ENCODE measurements around the gene DDX51.
"Not testable (repeated sequence)": the region's sequence is repeated elsewhere in the genome, so short reads cannot be mapped to it uniquely, and the experiment has no call there.

DDX51 gene

DNA sequence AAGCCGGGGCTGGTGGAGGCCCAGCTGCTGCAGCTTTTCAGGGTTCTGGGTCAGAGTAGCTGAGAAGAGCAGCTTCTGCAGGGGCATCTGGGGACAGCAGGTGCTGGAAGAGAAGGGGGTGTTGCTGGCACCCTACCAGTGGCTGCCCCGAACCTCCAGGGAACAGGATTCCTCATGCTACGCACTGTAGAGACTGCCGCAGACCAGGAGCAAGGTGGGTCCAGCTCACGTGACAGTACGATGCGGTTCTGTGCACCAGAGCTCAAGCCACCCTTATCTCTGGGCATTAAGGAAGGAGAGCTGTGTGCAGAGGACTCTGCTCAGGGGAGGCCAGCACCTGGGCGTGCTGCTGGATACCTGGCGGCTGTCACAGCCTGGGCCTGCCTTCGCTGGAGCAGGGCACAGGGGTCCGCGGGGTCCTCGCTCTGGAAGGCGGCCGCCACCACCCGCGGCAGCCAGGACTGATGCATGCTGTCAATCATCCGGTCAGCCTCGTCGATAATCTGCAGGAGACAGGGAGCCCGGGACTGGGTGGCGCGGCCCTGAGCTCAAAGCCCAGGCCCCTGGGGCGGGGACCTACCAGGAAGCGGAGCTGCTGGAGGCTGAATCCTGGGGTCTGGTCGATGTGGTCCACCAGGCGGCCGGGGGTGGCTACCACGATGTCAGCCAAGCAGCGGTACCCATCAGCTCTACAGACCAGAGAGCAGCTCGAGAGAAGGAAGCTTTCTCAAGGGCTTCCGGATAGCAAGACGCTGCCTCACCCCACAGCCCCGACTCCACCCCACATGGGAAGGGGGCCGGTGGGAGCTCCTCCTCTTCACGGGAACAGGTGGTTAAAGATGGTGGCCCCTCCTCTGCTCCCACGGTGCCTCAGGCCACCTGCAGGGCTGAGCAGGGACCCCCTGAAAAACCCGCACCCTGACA is 2.9 kb downstream of the DDX51 start:
- DNase-seq (ENCODE audit: low spot score): no peak

GRCh38 chr12:132140501-132140900 is 3.6 kb downstream of the DDX51 start:
- no peak for DNase-seq (ENCODE audit: low spot score)

GRCh38 chr12:132139912-132140311 is 4.2 kb downstream of the DDX51 start:
- DNase-seq (ENCODE audit: low spot score): no peak

DNA sequence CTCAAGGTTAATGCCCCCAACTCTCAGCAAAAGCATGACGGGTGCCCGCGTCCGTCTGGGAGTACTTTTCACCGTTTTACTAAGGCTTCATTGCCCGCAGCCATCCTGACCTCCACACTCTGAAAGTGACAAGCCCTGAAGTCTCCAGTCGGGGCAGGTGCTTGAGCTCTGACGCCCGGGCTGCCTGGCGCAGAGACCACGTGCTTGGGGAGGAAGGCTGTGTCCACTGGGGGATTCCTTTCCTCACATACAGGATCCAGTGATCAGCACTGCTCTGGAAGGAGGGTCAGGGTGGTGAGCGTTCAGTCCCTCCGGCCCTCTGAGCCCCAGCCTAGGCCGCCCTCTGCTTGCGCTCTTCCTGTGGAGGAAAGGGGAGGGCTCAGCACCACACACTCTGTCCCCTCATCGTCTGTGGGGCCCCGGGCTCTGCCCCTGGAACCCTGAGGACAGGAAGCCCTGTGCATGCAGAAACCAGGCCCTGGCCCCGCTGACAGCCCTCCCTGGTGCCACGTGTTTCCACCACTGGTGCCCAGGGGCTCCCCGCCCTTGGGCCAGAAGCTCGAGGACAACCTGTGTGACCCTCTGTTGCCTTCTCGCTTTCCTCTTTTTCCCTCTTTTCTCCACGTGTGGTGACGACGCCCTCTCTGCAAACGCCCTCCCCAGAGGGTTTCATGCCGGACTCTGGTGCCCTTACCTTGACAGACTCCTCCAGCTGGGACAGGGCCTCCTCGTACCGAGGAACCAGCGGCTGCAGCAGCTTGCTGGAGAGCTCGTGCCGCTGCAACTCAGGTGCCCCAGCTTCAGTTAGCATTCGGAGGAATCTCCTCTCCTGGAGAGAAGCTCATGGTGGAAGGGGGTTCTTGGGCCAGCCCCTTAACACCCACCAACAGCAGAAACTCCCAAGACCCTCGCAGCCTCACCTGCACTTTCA is 4.9 kb downstream of the DDX51 start:
- DNase-seq (ENCODE audit: low spot score): no peak

DNA sequence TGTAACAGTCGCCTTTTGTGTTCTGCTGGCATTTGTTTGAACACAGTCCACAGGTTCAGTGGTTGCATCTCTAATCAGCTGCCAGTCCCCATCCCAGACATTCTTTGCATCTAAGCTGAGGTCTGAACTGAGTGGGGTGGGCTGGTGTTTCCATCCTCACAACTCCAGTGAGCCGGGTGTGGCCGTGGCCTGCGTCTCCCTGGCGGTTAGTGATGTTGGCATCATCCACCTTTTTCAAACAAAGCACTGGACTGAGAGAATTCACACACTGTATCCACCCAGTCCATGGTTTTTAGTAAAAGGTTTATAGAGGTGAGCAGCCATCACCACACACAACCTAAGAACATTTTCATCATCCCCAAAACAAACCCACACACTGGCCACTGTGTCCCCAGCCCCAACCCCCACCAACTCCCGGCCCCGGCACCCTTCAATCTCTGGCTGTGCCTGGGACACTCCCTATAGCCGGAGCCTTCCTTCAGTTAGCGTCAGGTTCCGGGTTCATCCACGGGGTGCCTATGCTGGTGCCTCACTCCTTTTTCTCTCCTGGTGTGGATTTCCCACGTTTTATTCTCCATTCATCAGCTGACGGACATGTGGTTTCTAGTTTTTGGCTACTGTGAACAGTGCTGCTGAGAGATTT is 6.5 kb downstream of the DDX51 start:
- no peak for DNase-seq (ENCODE audit: low spot score)

- not testable (repeated sequence) for DNase-seq (ENCODE audit: low spot score)
Measured at GRCh38 chr12:132136226-132136625, 7.9 kb downstream of the DDX51 start.

DNA sequence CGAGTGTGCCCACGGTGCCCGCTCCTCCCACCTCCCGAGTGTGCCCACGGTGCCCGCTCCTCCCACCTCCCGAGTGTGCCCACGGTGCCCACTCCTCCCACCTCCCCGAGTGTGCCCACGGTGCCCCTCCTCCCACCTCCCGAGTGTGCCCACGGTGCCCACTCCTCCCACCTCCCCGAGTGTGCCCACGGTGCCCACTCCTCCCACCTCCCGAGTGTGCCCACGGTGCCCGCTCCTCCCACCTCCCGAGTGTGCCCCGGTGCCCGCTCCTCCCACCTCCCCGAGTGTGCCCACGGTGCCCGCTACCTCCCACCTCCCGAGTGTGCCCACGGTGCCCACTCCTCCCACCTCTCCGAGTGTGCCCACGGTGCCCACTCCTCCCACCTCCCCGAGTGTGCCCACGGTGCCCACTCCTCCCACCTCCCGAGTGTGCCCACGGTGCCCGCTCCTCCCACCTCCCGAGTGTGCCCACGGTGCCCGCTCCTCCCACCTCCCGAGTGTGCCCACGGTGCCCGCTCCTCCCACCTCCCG is 9.4 kb downstream of the DDX51 start:
- not testable (repeated sequence) for DNase-seq (ENCODE audit: low spot score)

DNA sequence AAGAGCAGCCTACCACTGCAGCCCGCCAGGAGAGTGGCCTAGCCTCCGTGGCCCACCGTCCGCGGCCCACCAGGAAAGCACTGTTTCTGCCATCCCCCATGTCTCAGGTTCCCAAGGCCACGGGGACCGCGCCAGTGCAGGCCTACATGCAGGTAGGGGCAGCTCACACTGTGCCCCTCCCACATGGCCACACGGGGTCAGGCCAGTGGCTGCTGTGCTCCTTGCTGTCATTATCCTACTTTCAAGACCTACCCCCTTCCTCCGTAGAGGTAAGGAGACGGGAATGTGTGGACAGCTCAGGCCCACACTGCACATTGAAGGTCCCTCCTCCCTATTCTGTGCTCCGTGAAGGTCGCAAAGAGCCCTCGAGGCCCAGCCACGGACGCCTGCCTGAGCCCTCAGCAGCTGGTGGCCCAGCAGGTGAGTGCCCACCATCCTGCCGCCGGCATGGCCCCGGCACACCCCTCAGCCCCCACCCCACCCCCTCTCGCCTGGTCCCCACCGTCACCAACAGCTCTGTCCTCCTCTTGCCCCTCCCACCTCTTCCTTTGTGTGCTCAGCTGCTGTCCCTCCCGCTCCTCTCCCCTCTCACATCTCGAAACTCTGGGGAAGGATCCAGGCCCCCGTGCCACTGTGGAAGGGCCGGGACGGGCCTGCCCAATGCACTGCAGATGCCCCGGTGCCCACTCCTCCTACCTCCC is 10.0 kb downstream of the DDX51 start:
- no peak for DNase-seq (ENCODE audit: low spot score)

- DNase-seq (ENCODE audit: low spot score): no peak
Measured at GRCh38 chr12:132132609-132133430, 11.3 kb downstream of the DDX51 start.

DNA sequence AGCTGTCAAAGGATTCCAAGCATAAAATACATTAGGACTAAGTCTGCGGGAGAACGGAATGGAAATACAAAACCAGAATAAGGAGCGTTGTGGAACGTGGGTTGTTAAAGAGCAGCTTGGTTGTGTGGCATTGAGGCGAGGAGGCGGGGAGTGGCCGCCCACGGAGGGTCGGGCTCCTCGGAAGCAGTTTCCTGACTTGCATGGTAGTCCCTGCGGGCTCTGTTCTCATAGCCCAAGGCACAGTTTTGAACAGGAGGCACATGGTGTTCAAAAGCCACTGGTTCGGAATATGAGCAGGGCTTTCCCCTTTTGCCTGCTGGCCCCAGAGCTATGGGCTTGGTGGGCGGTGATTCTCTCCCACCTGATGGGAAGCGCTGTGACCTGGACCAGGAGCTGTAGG is 12.2 kb downstream of the DDX51 start:
- DNase-seq (ENCODE audit: low spot score): no peak

DNA sequence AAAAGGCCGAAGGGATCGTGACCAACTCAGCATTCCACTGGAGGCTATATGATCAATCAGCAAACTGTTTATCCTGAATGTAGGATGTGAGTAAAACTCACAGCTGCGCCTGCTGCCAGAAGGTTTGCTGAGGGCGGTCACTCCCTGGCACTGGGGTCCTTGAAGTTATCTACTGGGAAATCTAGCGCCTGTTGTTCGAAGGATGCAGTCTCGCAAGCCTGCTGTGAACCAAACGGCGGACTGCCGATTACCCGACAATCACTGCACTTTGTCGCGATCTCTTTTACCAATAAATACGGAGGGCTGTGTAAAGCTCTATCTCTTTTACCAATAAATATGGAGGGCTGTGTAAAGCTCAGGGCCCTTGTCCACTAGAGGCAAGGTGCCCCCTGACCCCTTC is 12.9 kb downstream of the DDX51 start:
- DNase-seq (ENCODE audit: low spot score): no peak

DNA sequence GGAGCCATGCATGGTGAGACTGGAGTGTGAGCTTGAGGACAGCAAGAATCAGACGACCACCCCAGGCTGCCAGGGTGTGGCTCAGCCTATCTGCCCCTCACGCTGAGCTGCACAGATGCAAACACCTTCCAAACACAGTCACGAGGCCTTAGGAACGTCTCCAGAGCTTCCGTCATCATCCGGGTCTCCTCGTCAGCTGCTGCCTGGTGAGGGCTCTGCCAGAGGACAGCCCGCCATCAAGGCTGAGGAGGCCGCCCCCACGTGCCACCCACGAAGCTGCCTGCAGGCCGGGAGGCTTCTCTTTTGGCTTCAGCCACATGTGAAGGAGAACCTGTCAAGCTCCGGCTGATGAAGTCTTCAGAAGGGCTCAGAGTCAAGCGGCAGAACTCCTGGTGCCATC is 13.4 kb downstream of the DDX51 start:
- DNase-seq (ENCODE audit: low spot score): no peak

DNA sequence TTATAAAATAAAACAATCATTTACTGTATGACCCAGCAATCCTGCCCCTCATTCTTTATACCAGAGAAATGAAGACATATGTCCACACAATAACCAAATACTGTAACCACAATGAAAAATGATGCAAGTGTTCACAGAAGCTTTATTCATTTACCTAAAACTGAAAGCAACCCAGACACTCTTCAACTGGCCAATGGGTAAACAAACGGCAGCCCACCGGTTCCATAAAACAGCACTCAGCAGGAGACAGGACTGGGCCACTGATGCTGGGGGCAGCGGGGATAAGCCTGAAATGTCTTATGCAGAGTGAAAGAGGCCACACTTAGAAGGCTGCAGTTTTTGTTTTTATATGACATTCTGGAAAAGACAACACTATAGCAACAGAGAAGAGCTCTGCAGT is 15.1 kb downstream of the DDX51 start:
- no peak for DNase-seq (ENCODE audit: low spot score)

- DNase-seq (ENCODE audit: low spot score): no peak
Measured at GRCh38 chr12:132127041-132127440, 17.1 kb downstream of the DDX51 start.

DNA sequence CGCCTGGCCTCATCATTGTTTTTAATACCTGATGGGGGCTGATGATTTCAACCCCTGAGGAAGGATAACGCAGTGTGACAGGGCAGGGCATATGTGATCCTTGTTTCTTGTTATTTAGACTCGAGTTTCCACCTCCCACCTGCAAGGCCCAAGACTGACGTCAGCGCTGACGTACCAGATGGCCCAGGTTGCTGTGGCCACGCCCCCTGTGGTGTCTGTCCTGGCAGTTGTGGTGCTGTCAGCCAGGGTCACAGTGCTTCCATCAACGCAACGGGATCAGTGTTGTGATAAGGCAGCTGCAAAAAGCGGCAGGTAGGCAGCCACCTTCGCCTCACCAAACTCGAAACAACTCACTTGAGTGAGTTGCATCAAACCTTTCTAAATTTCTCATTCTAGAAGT is 18.4 kb downstream of the DDX51 start:
- no peak for DNase-seq (ENCODE audit: low spot score)

GRCh38 chr12:132124766-132125425 is 19.2 kb downstream of the DDX51 start:
- no peak for DNase-seq (ENCODE audit: low spot score)

- DNase-seq (ENCODE audit: low spot score): no peak
Measured at GRCh38 chr12:132123970-132124765, 20.0 kb downstream of the DDX51 start.

- no peak for DNase-seq (ENCODE audit: low spot score)
Measured at GRCh38 chr12:132121283-132121682, 22.8 kb downstream of the DDX51 start.

DNA sequence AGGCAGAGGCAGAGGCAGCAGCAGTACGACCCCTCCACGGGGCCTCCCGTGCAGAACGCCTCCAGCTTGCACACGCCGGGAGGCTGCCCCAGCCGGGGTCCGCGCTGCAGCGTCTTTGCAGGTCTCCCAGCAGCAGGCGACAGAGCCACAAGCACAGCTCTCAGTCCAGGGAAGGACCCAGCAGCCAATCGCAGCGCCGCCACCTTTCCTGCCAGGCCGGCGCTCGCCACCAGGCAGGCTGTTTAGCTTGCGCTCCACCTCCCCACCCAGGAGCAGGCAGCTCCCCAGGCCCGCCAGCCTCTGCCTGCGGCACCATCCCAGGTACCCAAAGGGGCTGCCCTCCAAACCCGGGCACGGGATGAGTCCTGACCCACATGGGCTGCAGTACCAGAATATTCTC is 25.2 kb downstream of the DDX51 start:
- no peak for DNase-seq (ENCODE audit: low spot score)
